HFF-Myc (cell line): ENCODE measurements around the gene RHOC.

ENCODE experiments used
- DNase-seq: peaks from one replicate; pipeline ENCODE4 v3.0.0-alpha.2; 2011; ENCODE audit warnings: low read depth; ENCODE audit errors: extremely low read depth
- H3K4me3 ChIP-seq: replicated peaks from 2 replicates; pipeline ENCODE4 v1.5.1; 2011; ENCODE audit warnings: low read depth, mild to moderate bottlenecking, control low read depth, low read length
- TF ChIP-seq, protein P1 (sequence below): IDR thresholded peaks from 2 replicates; pipeline ENCODE4 v1.5.1; 2012; ENCODE audit warnings: mild to moderate bottlenecking, low read depth, low read length, control low read depth; ENCODE audit errors: missing control alignments

RHOC gene

DNA sequence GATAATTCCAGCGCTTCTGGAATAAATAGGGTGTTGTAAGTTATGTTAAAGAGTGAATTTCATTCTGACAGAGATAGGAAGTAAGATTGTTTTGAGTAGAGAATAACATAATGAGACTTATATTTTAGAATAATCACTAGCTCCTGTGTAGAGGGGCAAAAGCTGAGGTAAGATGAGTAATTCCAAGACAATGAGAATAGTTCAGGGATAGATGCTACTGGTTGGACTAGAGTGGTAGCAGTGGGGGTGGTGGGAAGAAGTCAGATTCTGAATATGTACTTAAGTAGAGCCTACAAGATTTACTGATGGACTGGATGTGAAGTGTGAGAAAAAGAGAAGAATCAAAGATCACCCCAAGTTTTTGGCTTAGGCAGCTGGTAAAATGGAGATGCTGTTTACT lies 55.7 kb downstream of the RHOC start:
- no peak overlapping the region for H3K4me3 ChIP-seq
- TF ChIP-seq, protein P1, sequence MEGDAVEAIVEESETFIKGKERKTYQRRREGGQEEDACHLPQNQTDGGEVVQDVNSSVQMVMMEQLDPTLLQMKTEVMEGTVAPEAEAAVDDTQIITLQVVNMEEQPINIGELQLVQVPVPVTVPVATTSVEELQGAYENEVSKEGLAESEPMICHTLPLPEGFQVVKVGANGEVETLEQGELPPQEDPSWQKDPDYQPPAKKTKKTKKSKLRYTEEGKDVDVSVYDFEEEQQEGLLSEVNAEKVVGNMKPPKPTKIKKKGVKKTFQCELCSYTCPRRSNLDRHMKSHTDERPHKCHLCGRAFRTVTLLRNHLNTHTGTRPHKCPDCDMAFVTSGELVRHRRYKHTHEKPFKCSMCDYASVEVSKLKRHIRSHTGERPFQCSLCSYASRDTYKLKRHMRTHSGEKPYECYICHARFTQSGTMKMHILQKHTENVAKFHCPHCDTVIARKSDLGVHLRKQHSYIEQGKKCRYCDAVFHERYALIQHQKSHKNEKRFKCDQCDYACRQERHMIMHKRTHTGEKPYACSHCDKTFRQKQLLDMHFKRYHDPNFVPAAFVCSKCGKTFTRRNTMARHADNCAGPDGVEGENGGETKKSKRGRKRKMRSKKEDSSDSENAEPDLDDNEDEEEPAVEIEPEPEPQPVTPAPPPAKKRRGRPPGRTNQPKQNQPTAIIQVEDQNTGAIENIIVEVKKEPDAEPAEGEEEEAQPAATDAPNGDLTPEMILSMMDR = no peak
- DNase-seq = no peak
